GM19035 (cell line): Measurements from ENCODE around the gene ZCWPW1.

Experiments
- ATAC-seq: cut with Tn5 transposase; IDR thresholded peaks from one replicate; pipeline ENCODE4 v1.9.1; 2021; ENCODE audit not compliant: unreplicated experiment

Gene ZCWPW1

GRCh38 chr7:100432621-100433275 is 4.2 kb upstream of the ZCWPW1 start:
- no peak for ATAC-seq

GRCh38 chr7:100432053-100432452 is 3.5 kb upstream of the ZCWPW1 start:
- no peak for ATAC-seq

- no peak for ATAC-seq
Observed at GRCh38 chr7:100431286-100431735, 2.8 kb upstream of the ZCWPW1 start.

- ATAC-seq: no peak
Observed at GRCh38 chr7:100430493-100431285, 2.2 kb upstream of the ZCWPW1 start.

GRCh38 chr7:100429637-100430492 is 1.4 kb upstream of the ZCWPW1 start, which contains the start of gene MEPCE:
Gene MEPCE (plus strand): TSS chr7:100429831. CDS start chr7:100430019, 188 bp downstream.
- peak; percentile 39 for ATAC-seq

- peak; percentile 43 for ATAC-seq
Observed at GRCh38 chr7:100428967-100429636, 599 bp upstream of the ZCWPW1 start.

GRCh38 chr7:100427762-100428198 is 723 bp downstream of the ZCWPW1 start:
- no peak for ATAC-seq

GRCh38 chr7:100426516-100426915 is 2.0 kb downstream of the ZCWPW1 start:
- no peak for ATAC-seq

GRCh38 chr7:100425347-100425746 is 3.2 kb downstream of the ZCWPW1 start:
- ATAC-seq: no peak

- ATAC-seq: no peak
Observed at GRCh38 chr7:100423315-100423714, 5.2 kb downstream of the ZCWPW1 start.

GRCh38 chr7:100419660-100420226 is 8.8 kb downstream of the ZCWPW1 start:
- ATAC-seq: no peak

GRCh38 chr7:100418930-100419659 is 9.4 kb downstream of the ZCWPW1 start:
- no peak for ATAC-seq

GRCh38 chr7:100415448-100415847 is 13.1 kb downstream of the ZCWPW1 start:
- no peak for ATAC-seq

- no peak for ATAC-seq
Observed at GRCh38 chr7:100413889-100414288, 14.6 kb downstream of the ZCWPW1 start.

GRCh38 chr7:100413346-100413745 is 15.2 kb downstream of the ZCWPW1 start:
- no peak for ATAC-seq

- ATAC-seq: no peak
Observed at GRCh38 chr7:100411101-100411500, 17.4 kb downstream of the ZCWPW1 start.

- no peak for ATAC-seq
Observed at GRCh38 chr7:100407285-100408180, 21.0 kb downstream of the ZCWPW1 start.

- ATAC-seq: no peak
Observed at GRCh38 chr7:100406767-100407166, 21.7 kb downstream of the ZCWPW1 start.

GRCh38 chr7:100402241-100402640 is 26.3 kb downstream of the ZCWPW1 start:
- no peak for ATAC-seq
